HepG2 (cell line): ENCODE data around the gene TMEM229A. TPM values are rescaled to one million over a fixed set of nuclear protein-coding genes. Genes with fewer than 3 reads are reported as not detected.

Experiments used
- ATAC-seq: fragments of 200-7000 bp; cut with Tn5 transposase; 3 replicates; pipeline ENCODE4 v1.9.1; 2020; ENCODE audit warnings: mild to moderate bottlenecking, moderate library complexity
- BruUV-seq: library from RNA; stranded (reverse); fragments of 400-500 nt; replicated peaks from 2 replicates; lab custom pipeline; 2021; lab: Mats Ljungman, UMichigan
- CTCF ChIA-PET: fragments of 300-600 bp; formaldehyde crosslinking; extraction: SDS; loops from one replicate; lab custom pipeline; 2021; ENCODE audit warnings: low total read pairs, inconsistent platforms, low intra/inter-chr PET ratio; lab: Yijun Ruan, JAX
- POLR2A ChIA-PET: fragments of 350-600 bp; sonication (Branson Sonifier 250); formaldehyde crosslinking; loops from one replicate; lab custom pipeline; 2020; ENCODE audit warnings: antibody characterized with exemption, inconsistent platforms; lab: Yijun Ruan, JAX
- DNase-seq: peaks from one replicate; pipeline ENCODE4 v3.0.0-alpha.2; 2015; ENCODE audit warnings: low spot score
- FAIRE-seq: peaks from 3 replicates; lab custom pipeline; 2011; peaks lifted over from hg19 to GRCh38; lab: Jason Lieb, UNC
- H2AFZ ChIP-seq: one replicate; pipeline ENCODE4 v1.6.1; 2011; ENCODE audit warnings: low read length, inconsistent platforms
- H3K27ac ChIP-seq: fragments of 300-600 bp; 3 replicates; pipeline ENCODE4 v1.8.0; 2011; ENCODE audit warnings: mixed run types, mild to moderate bottlenecking, mixed read lengths, low read length, inconsistent platforms; ENCODE audit not compliant: insufficient read depth; ENCODE audit errors: extremely low read length
- H3K27me3 ChIP-seq, 2 experiments: fragments of 200-600 bp in 1 of 2; 2 replicates in 1 of 2; 3 replicates in 1 of 2; pipeline versions ENCODE4 v1.6.0 to v1.8.0; 2011; ENCODE audit warnings: low read length in 2 of 2, mild to moderate bottlenecking in 2 of 2, moderate library complexity in 2 of 2, inconsistent platforms in 1 of 2; ENCODE audit not compliant: insufficient read depth in 2 of 2, control insufficient read depth in 1 of 2
- H3K36me3 ChIP-seq, 2 experiments: fragments of 200-600 bp in 1 of 2; replicated peaks in 1 of 2; 2 replicates in 1 of 2; 3 replicates in 1 of 2; pipeline versions ENCODE4 v1.5.1 to v1.8.0; 2011; ENCODE audit warnings: low read length in 2 of 2, inconsistent platforms in 1 of 2; ENCODE audit not compliant: insufficient read depth in 2 of 2, control insufficient read depth in 1 of 2
- H3K4me1 ChIP-seq: 2 replicates; pipeline ENCODE4 v1.5.1; 2012; ENCODE audit warnings: low read length, inconsistent platforms; ENCODE audit not compliant: insufficient read depth
- H3K4me2 ChIP-seq: 2 replicates; pipeline ENCODE4 v1.6.0; 2011; ENCODE audit warnings: low read depth, low read length, inconsistent platforms
- H3K4me3 ChIP-seq, 3 experiments: fragments of 200-600 bp in 1 of 3; sonication (generic), shearing (Covaris generic) in 1 of 3; replicated peaks in 1 of 3; 2 replicates each; pipeline ENCODE4 v1.5.1; 2011 to 2016; ENCODE audit warnings: low read length in 3 of 3, inconsistent platforms in 2 of 3, low read depth in 2 of 3, mild to moderate bottlenecking in 2 of 3, control low read depth in 1 of 3, mixed read lengths in 1 of 3; ENCODE audit not compliant: insufficient read depth in 1 of 3
- H3K79me2 ChIP-seq: one replicate; pipeline ENCODE4 v1.6.1; 2011; ENCODE audit warnings: low read length, inconsistent platforms; ENCODE audit not compliant: insufficient read depth
- H3K9ac ChIP-seq: 2 replicates; pipeline ENCODE4 v1.6.0; 2011; ENCODE audit warnings: mild to moderate bottlenecking, low read depth, low read length, inconsistent platforms; ENCODE audit not compliant: insufficient read depth
- H3K9me3 ChIP-seq: 2 replicates; pipeline ENCODE4 v1.5.1; 2012; ENCODE audit warnings: mild to moderate bottlenecking, low read length
- H4K20me1 ChIP-seq: 2 replicates; pipeline ENCODE4 v1.6.0; 2011; ENCODE audit warnings: inconsistent platforms, mild to moderate bottlenecking, low read length, moderate library complexity; ENCODE audit not compliant: insufficient read depth
- AKAP8 ChIP-seq: sonication (generic); formaldehyde crosslinking; IDR thresholded peaks from 2 replicates; pipeline ENCODE4 v1.5.1; 2020; ENCODE audit warnings: mild to moderate bottlenecking, missing genetic modification reagents
- GABPA ChIP-seq, 2 experiments: IDR thresholded peaks; 2 replicates each; pipeline ENCODE4 v1.6.1; 2011 to 2016; ENCODE audit warnings: low read depth in 2 of 2, low read length in 1 of 2, missing biosample characterization in 1 of 2, missing genetic modification characterization in 1 of 2
- HDAC1 ChIP-seq: sonication (generic); formaldehyde crosslinking; IDR thresholded peaks from 2 replicates; pipeline ENCODE4 v1.5.1; 2020; ENCODE audit warnings: mild to moderate bottlenecking, missing genetic modification reagents
- IKZF1 ChIP-seq: fragments of 450-650 bp; IDR thresholded peaks from 2 replicates; pipeline ENCODE4 v1.7.1; 2016
- MAFG ChIP-seq: sonication (generic); formaldehyde crosslinking; IDR thresholded peaks from 2 replicates; pipeline ENCODE4 v1.5.1; 2020; ENCODE audit warnings: mild to moderate bottlenecking, missing genetic modification reagents
- NFATC3 ChIP-seq: sonication (generic); formaldehyde crosslinking; IDR thresholded peaks from 2 replicates; pipeline ENCODE4 v1.5.1; 2020; ENCODE audit warnings: mild to moderate bottlenecking, missing genetic modification reagents
- ZBTB38 ChIP-seq: sonication (generic); formaldehyde crosslinking; IDR thresholded peaks from 2 replicates; pipeline ENCODE4 v1.5.1; 2020; ENCODE audit warnings: mild to moderate bottlenecking, missing genetic modification reagents
- ZFP36 ChIP-seq: fragments of 150-350 bp; IDR thresholded peaks from 2 replicates; pipeline ENCODE4 v1.6.1; 2018; ENCODE audit warnings: borderline replicate concordance, low read length, low read depth; ENCODE audit not compliant: partially characterized antibody
- ZNF230 ChIP-seq: sonication (generic); formaldehyde crosslinking; IDR thresholded peaks from 2 replicates; pipeline ENCODE4 v1.4.0; 2020; ENCODE audit warnings: mild to moderate bottlenecking, missing genetic modification reagents
- ZNF496 ChIP-seq: sonication (generic); formaldehyde crosslinking; IDR thresholded peaks from 2 replicates; pipeline ENCODE4 v1.8.1; 2023; ENCODE audit warnings: mild to moderate bottlenecking, moderate library complexity, missing genetic modification reagents; ENCODE audit not compliant: insufficient replicate concordance
- WGBS: methylation state at CpG from one replicate; pipeline ENCODE4 v1.1.6; 2017; ENCODE audit warnings: low lambda C conversion rate; 5-methylcytosine and 5-hydroxymethylcytosine counted together
- in situ Hi-C: cut with HindIII; loops from 2 replicates; pipeline ENCODE4 v1.10.0; 2017; ENCODE audit warnings: low pct_unique_long_range_greater_than_20kb; ENCODE audit not compliant: extremely low pct_ligation_motif_present
- intact Hi-C: fragments of 100-400 bp; cut with micrococcal nuclease; formaldehyde crosslinking; loops from one replicate; pipeline ENCODE4 v1.10.0; 2022; ENCODE audit not compliant: unreplicated experiment
- polyA plus RNA-seq, 8 experiments: library from polyadenylated mRNA; depleted of rRNA in 3 of 8; stranded (reverse) in 7 of 8; unstranded in 1 of 8; fragments of >200 nt; fragmentation: Illumina TruSeq in 4 of 8; extraction: Trizol in 4 of 8; gene quantifications; 2 replicates each; pipeline versions ENCODE4 v1.2.1 to v1.2.3, GENCODE V29; 2011 to 2016; ENCODE audit warnings: low read depth in 4 of 8, missing spikeins in 1 of 8, mixed read lengths in 1 of 8; ENCODE audit not compliant: insufficient read depth in 1 of 8
- total RNA-seq, 5 experiments: library from RNA; depleted of rRNA; stranded (reverse); fragments of >200 nt; fragmentation: Illumina TruSeq; extraction: Trizol; gene quantifications; 2 replicates each; pipeline ENCODE4 v1.2.3, GENCODE V29; 2016; ENCODE audit warnings: low read depth in 1 of 5

TMEM229A gene
- total and polyA plus RNA-seq, 2 of the 13 experiments (the other 11 are each of a cell fraction or from before 2014, with no cell fraction given), result not detected

DNA sequence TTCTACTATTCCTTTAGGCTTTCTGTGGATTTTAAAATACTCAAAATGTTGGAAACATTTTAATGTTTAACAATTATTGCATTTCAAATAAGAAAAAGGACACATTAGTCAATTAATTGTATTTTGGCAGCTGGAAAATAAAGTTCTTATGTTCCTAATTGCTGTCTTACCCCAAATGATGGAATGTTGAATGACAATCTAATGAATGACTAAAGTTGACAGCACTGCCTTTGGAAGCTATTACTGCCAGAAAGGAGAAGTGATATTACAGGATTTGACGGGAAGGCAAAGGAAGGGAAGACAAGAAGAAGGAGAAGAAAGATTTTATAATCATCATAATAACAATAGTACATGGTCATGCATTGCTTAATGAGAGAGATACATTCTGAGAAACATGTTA lies 23.4 kb upstream of the TMEM229A start:
- Histone ChIP-seq H3K36me3 (no peaks in the 10 kb centered on the region), H3K9me3 (no peaks in the 10 kb centered on the region), H3K4me2 (no peak overlapping the region), H3K79me2 (no peaks in the 10 kb centered on the region), H2AFZ (no peak overlapping the region), H3K27ac (no peak overlapping the region), H3K27me3 (no peaks in the 10 kb centered on the region), H4K20me1 (no peaks in the 10 kb centered on the region), H3K4me1 (no peaks in the 10 kb centered on the region), H3K9ac (no peak overlapping the region)
- ATAC-seq (no peak), FAIRE-seq (no peak), DNase-seq (no peak)
- BruUV-seq, result no TSS peak
- WGBS, result 4% methylated on average over 1 of the region's 1 CpG
- in situ Hi-C loops, result no loop called here
- POLR2A ChIA-PET, result no interaction called here
- TF ChIP-seq ZFP36 (no peak), ZBTB38 (CRISPR knock-in tag) (no peak), IKZF1 (no peak)
- TF ChIP-seq, all 625 proteins: peak for 0
- CTCF ChIA-PET, result no interaction called here
- intact Hi-C loops, result no loop called here
- no peak overlapping the region for H3K4me3 ChIP-seq

DNA sequence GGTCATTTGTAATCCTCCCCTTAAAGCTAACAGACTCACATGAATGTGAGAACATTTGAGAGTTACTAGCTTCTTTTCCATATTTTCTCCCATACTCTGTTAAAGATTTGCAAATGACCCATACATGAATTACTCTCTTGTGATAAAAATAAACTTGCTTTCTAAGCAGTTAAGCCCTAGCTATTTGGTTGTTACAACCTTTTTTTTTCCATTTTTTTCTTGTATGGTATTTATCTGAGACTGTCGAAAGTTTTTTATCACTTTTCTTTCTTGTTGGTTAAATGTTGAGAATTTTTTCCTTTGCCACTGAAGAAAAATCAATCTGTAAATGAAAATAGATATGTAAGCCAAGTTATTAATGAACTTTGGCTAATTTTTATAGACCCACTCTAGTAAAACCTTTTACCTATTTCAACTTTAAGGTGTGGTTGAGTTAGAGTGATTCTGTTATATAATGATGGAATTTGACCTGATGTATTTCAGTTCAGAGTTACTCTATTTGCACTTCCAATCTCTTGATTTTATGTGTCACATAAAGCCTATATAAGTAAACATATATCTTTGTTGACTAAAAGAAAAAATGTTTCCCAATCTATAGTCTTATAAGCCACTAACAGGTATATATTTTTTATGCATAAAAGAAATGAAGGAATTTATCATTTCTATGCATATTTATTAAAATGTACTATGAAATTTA lies 19.0 kb upstream of the TMEM229A start:
- POLR2A ChIA-PET, result no interaction called here
- in situ Hi-C loops, result no loop called here
- no peaks in the 10 kb centered on the region for H3K9me3 ChIP-seq
- H4K20me1 ChIP-seq, result no peaks in the 10 kb centered on the region
- H3K79me2 ChIP-seq, result no peaks in the 10 kb centered on the region
- H3K4me3 ChIP-seq, result no peak overlapping the region
- BruUV-seq, result no TSS peak
- no peak overlapping the region for H3K27ac ChIP-seq
- intact Hi-C loops, result no loop called here
- DNase-seq, result no peak
- no peaks in the 10 kb centered on the region for H3K36me3 ChIP-seq
- H3K4me1 ChIP-seq, result no peaks in the 10 kb centered on the region
- WGBS, result 0% methylated on average over 1 of the region's 1 CpG
- no peak for ATAC-seq
- H3K27me3 ChIP-seq, result no peaks in the 10 kb centered on the region
- CTCF ChIA-PET, result no interaction called here
- H3K9ac ChIP-seq, result no peak overlapping the region
- no peak for FAIRE-seq
- H3K4me2 ChIP-seq, result no peak overlapping the region
- no peak for TF ChIP-seq ZNF496 (CRISPR knock-in tag)
- no peak for TF ChIP-seq GABPA (IDR thresholded peaks at IDR 0.05; ENCODE audit: low read depth, low read length)
- TF ChIP-seq GABPA (CRISPR knock-in tag; IDR thresholded peaks at IDR 0.05; ENCODE audit: low read depth), result no peak
- TF ChIP-seq HDAC1 (CRISPR knock-in tag), result no peak
- TF ChIP-seq MAFG, result no peak
- no peak for TF ChIP-seq ZNF230 (CRISPR knock-in tag)
- TF ChIP-seq AKAP8 (CRISPR knock-in tag), result no peak
- no peak for TF ChIP-seq NFATC3 (CRISPR knock-in tag)
- H2AFZ ChIP-seq, result no peak overlapping the region
